ENCODE measurements around the gene MACROD2.

MACROD2 gene

GRCh38 chr20:14853079-14853478, 857.8 kb downstream of the MACROD2 start:
- ATAC-seq, result no peak
- TF ChIP-seq ZC3H10 (CRISPR knock-in tag; IDR thresholded peaks at IDR 0.05) (no peak), GLIS3 (CRISPR knock-in tag; IDR thresholded peaks at IDR 0.05) (no peak), ZNF70 (CRISPR knock-in tag; IDR thresholded peaks at IDR 0.05) (no peak), TSHZ2 (CRISPR knock-in tag; IDR thresholded peaks at IDR 0.05) (no peak), TCF4 (CRISPR knock-in tag; IDR thresholded peaks at IDR 0.05; ENCODE audit: borderline replicate concordance) (no peak), POU6F1 (CRISPR knock-in tag; IDR thresholded peaks at IDR 0.05; ENCODE audit: borderline replicate concordance, low read depth) (no peak), ZFP30 (CRISPR knock-in tag; IDR thresholded peaks at IDR 0.05) (no peak), ZNF8 (CRISPR knock-in tag; IDR thresholded peaks at IDR 0.05) (no peak)

DNA sequence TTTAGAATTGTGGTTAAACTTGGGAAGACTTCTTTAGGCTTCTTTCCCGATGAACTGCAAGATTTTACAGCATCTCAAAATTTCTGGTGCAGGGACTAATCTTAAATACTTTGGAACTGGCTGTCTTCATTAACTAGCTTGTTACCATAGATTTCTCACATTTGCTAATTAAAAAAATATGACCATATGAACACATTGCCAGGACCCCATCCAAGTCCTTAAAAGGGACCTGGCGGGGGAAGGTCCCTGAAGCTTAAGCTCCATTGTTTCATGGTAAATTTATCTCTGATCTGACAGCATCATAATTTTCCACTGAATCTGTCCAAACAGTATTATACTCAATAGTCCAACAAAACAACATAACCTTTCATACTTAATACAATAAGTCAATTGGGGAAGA, 859.9 kb downstream of the MACROD2 start:
- no peak for ATAC-seq
- TF ChIP-seq SNAI2 (CRISPR knock-in tag; IDR thresholded peaks at IDR 0.05), result no peak
- no peak for TF ChIP-seq TCF4 (CRISPR knock-in tag; IDR thresholded peaks at IDR 0.05; ENCODE audit: borderline replicate concordance)
- TF ChIP-seq OSR1 (CRISPR knock-in tag; IDR thresholded peaks at IDR 0.05), result no peak
- TF ChIP-seq PATZ1 (CRISPR knock-in tag; IDR thresholded peaks at IDR 0.05; ENCODE audit: borderline replicate concordance), result no peak
- TF ChIP-seq ZNF565 (CRISPR knock-in tag; conservative IDR thresholded peaks at IDR 0.05; ENCODE audit: low read depth), result no peak
- TF ChIP-seq ZFP3 (CRISPR knock-in tag; IDR thresholded peaks at IDR 0.05), result no peak

DNA sequence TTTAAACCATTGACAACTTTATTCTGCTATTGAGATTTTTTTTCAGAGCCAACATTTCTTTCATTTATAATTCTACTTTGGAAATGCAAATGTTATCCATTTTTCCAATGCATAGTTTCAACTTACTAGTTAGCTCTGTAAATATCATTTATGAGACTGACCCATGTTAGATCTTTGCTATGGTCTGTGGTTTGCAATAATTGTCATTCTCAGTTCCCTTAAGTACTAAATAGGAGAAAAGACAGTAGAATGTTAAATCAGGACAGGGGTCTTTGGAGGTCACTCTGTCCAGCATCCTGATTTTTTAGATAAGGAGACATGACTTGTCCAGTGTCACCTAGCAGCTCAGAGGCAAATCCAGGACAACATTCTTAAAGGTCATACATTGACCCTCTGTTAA, 864.3 kb downstream of the MACROD2 start:
- no peak for ATAC-seq
- no peak for TF ChIP-seq TCF4 (CRISPR knock-in tag; IDR thresholded peaks at IDR 0.05; ENCODE audit: borderline replicate concordance)
- no peak for TF ChIP-seq PPARA (CRISPR knock-in tag; IDR thresholded peaks at IDR 0.05; ENCODE audit: borderline replicate concordance)
- TF ChIP-seq, protein P1, sequence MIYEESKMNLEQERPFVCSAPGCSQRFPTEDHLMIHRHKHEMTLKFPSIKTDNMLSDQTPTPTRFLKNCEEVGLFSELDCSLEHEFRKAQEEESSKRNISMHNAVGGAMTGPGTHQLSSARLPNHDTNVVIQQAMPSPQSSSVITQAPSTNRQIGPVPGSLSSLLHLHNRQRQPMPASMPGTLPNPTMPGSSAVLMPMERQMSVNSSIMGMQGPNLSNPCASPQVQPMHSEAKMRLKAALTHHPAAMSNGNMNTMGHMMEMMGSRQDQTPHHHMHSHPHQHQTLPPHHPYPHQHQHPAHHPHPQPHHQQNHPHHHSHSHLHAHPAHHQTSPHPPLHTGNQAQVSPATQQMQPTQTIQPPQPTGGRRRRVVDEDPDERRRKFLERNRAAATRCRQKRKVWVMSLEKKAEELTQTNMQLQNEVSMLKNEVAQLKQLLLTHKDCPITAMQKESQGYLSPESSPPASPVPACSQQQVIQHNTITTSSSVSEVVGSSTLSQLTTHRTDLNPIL (CRISPR knock-in tag; IDR thresholded peaks at IDR 0.05; ENCODE audit: low read depth), result no peak
- no peak for TF ChIP-seq ISL1 (CRISPR knock-in tag; IDR thresholded peaks at IDR 0.05)
- no peak for TF ChIP-seq ZFP3 (CRISPR knock-in tag; IDR thresholded peaks at IDR 0.05)
- TF ChIP-seq GLIS3 (CRISPR knock-in tag; IDR thresholded peaks at IDR 0.05), result no peak
- TF ChIP-seq ZNF8 (CRISPR knock-in tag; IDR thresholded peaks at IDR 0.05), result no peak
- TF ChIP-seq ESRRG (CRISPR knock-in tag; IDR thresholded peaks at IDR 0.05), result no peak
- no peak for TF ChIP-seq ARNTL (CRISPR knock-in tag; IDR thresholded peaks at IDR 0.05; ENCODE audit: borderline replicate concordance, low read depth)
- TF ChIP-seq ZNF70 (CRISPR knock-in tag; IDR thresholded peaks at IDR 0.05), result no peak
- TF ChIP-seq OSR1 (CRISPR knock-in tag; IDR thresholded peaks at IDR 0.05), result no peak
- TF ChIP-seq ZNF565 (CRISPR knock-in tag; conservative IDR thresholded peaks at IDR 0.05; ENCODE audit: low read depth), result no peak
- TF ChIP-seq RARB (CRISPR knock-in tag; IDR thresholded peaks at IDR 0.05), result no peak

DNA sequence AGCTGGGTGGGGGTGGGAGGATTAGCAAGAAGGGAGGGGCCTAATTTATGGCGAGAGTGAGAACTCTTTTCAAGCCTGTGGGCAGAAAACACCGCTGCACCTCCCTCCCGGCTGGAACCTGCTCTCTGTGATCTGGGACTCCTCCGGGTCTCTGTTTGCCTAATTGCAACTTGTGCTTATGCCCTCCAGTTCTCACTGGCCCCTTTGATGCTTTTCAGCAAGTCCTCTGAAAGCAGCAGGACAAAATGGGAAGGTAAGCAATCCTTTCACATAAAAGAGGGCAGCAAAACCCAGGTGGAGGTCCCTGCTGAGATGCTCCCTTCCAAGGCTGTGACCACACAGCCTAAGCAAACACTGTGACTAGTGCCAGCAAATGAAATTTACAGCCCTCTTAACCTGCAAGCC, 865.1 kb downstream of the MACROD2 start:
- TF ChIP-seq ZFP30 (CRISPR knock-in tag; IDR thresholded peaks at IDR 0.05), result no peak
- no peak for TF ChIP-seq ARNTL (CRISPR knock-in tag; IDR thresholded peaks at IDR 0.05; ENCODE audit: borderline replicate concordance, low read depth)
- TF ChIP-seq TCF4 (CRISPR knock-in tag; IDR thresholded peaks at IDR 0.05; ENCODE audit: borderline replicate concordance), result no peak
- no peak for TF ChIP-seq BACH2 (CRISPR knock-in tag; IDR thresholded peaks at IDR 0.05; ENCODE audit: borderline replicate concordance)
- no peak for ATAC-seq
